Effector memory CD8-positive, alpha-beta T cell (primary cell): ENCODE results near the gene IFNG-AS1.

ENCODE experiments used
- ATAC-seq: fragments of 150-1000 bp; cut with Tn5 transposase; replicated peaks from 2 replicates; pipeline ENCODE4 v1.10.0; 2021; ENCODE audit warnings: mild to moderate bottlenecking, moderate library complexity
- DNase-seq, 3 experiments: peaks; one replicate each; pipeline ENCODE4 v3.0.0; 2021
- H3K27ac Mint-ChIP-seq, 2 donors: one replicate each; pipeline ENCODE4 v1.8.0; 2022; ENCODE audit warnings: mild to moderate bottlenecking in 2 of 2, mixed read lengths in 2 of 2, moderate library complexity in 2 of 2
- H3K27me3 Mint-ChIP-seq, 2 donors: one replicate each; pipeline ENCODE4 v1.8.0; 2022; ENCODE audit warnings: mixed read lengths in 2 of 2
- H3K36me3 Mint-ChIP-seq: one replicate; pipeline ENCODE4 v1.8.0; 2022; ENCODE audit warnings: mild to moderate bottlenecking, moderate library complexity, mixed read lengths; ENCODE audit not compliant: insufficient read depth
- H3K4me1 Mint-ChIP-seq, 2 donors: one replicate each; pipeline ENCODE4 v1.8.0; 2022; ENCODE audit warnings: low read depth in 2 of 2, mixed read lengths in 2 of 2
- H3K4me3 Mint-ChIP-seq, 2 donors: one replicate each; pipeline ENCODE4 v1.8.0; 2022; ENCODE audit warnings: mild to moderate bottlenecking in 2 of 2, mixed read lengths in 2 of 2, moderate library complexity in 2 of 2
- H3K9me3 Mint-ChIP-seq, 2 donors: one replicate each; pipeline ENCODE4 v1.8.0; 2022; ENCODE audit warnings: mixed read lengths in 2 of 2
- total RNA-seq, 9 experiments: gene quantifications; one replicate each; lab custom pipeline; 2026; lab: John Stamatoyannopoulos, UW

Gene IFNG-AS1
- total RNA-seq: 0.24 to 37.4 (median 2.9) reads per million in 9 experiments

- no peaks in the 10 kb centered on the region for H3K36me3 Mint-ChIP-seq
- H3K27ac Mint-ChIP-seq: peak within 1 kb of the TSS; percentile 84 to 88
- H3K4me1 Mint-ChIP-seq: peaks cover 30 to 54% of the 10 kb centered on the region in 2 donors
- peaks cover 0 to 10% of the 10 kb centered on the region in 2 donors for H3K9me3 Mint-ChIP-seq
- H3K27me3 Mint-ChIP-seq: peaks cover 0 to 5% of the 10 kb centered on the region in 2 donors
- ATAC-seq: peak; percentile 72
- peak within 1 kb of the TSS; percentile 80 to 87 for H3K4me3 Mint-ChIP-seq
- peak; percentile 18 to 21 (median 20) for DNase-seq
These were observed at the start of gene IFNG-AS1 for GRCh38 chr12:67989184-67989920. IFNG-AS1 (plus strand) TSS chr12:67989447.

DNA sequence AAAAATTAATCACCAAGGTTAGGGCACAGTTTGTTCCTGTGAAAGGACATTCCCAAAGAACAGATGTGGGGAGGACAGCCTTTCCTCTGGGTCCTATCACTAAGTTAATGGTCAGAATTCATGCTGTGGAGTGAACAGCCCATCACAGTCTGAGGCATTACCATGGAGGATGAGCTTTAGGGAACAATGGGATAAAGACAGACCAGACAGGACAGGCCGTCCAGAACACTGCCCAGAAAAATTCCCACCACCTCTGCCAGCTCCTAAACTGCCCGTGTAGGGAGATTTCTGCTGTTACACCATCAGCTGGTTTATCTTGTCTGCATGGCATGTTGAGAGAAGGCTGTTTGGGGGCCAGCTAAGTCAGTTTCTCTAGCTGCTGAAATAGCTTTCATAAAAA is 49.6 kb upstream of the IFNG-AS1 start:
- peaks cover 0 to 6% of the 10 kb centered on the region in 2 donors for H3K27me3 Mint-ChIP-seq
- no peak overlapping the region for H3K27ac Mint-ChIP-seq
- H3K4me3 Mint-ChIP-seq: no peak overlapping the region
- no peaks in the 10 kb centered on the region for H3K9me3 Mint-ChIP-seq
- H3K4me1 Mint-ChIP-seq: peaks cover 2 to 3% of the 10 kb centered on the region in 2 donors
- ATAC-seq (no peak), DNase-seq (no peak)
- no peaks in the 10 kb centered on the region for H3K36me3 Mint-ChIP-seq

- peaks cover 2 to 3% of the 10 kb centered on the region in 2 donors for H3K4me1 Mint-ChIP-seq
- no peak for DNase-seq
- no peaks in the 10 kb centered on the region for H3K36me3 Mint-ChIP-seq
- no peaks in the 10 kb centered on the region for H3K9me3 Mint-ChIP-seq
- no peak overlapping the region for H3K4me3 Mint-ChIP-seq
- H3K27me3 Mint-ChIP-seq: peaks cover 0 to 6% of the 10 kb centered on the region in 2 donors
- no peak overlapping the region for H3K27ac Mint-ChIP-seq
- no peak for ATAC-seq
These were observed 48.4 kb upstream of the IFNG-AS1 start for GRCh38 chr12:67940780-67941243.

- ATAC-seq: no peak
- H3K4me3 Mint-ChIP-seq: no peak overlapping the region
- H3K27ac Mint-ChIP-seq: no peak overlapping the region
- H3K9me3 Mint-ChIP-seq: no peaks in the 10 kb centered on the region
- DNase-seq: no peak
- peaks cover 2 to 3% of the 10 kb centered on the region in 2 donors for H3K4me1 Mint-ChIP-seq
- no peaks in the 10 kb centered on the region for H3K36me3 Mint-ChIP-seq
- peaks cover 6 to 15% of the 10 kb centered on the region in 2 donors for H3K27me3 Mint-ChIP-seq
These were observed 46.5 kb upstream of the IFNG-AS1 start for GRCh38 chr12:67942724-67943123.

DNA sequence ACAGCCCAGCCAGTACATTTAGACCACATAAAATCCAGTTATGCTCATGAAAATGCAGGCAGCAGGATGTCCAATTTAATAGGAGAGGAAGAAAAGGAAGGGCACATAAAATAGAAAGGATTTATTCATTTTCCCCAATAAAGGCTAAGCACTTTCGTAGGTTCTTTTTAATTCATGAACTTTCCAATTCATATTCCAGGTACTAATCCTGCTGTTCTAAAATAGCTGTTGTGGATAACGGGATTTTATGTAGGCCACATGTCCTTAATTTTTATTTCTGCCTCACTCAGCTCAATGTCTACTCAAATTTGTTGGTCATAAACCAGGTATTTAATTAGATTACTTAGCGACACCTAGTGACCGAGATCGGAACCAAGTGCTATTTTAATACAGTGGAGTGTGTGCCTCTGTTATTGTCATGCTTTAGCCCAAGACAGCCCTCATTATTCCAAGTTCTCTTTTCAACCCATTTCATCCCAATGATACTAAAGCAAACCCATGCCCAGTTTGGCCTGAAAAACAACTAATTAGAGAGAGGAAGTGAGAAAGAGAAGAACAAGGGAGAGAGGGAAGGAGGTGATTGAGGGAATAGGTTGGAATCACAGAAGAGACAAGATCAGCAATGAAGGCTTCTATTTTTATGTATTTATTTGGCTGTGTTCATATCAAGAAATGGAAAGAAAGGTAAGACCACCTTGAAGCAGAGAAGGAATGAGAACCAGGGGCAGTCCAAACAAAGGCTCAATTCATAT is 45.9 kb upstream of the IFNG-AS1 start:
- Mint-ChIP-seq H3K4me3 (no peak overlapping the region), H3K27ac (no peak overlapping the region), H3K36me3 (no peaks in the 10 kb centered on the region), H3K27me3 (peaks cover under 1 to 15% of the 10 kb centered on the region in 2 donors), H3K9me3 (no peaks in the 10 kb centered on the region), H3K4me1 (peaks cover 2 to 3% of the 10 kb centered on the region in 2 donors)
- ATAC-seq (peak; percentile 70), DNase-seq (peak; percentile 66 to 73 (median 66))

GRCh38 chr12:67944093-67944492 is 45.2 kb upstream of the IFNG-AS1 start:
- no peak for ATAC-seq
- H3K27ac Mint-ChIP-seq: no peak overlapping the region
- H3K4me3 Mint-ChIP-seq: no peak overlapping the region
- H3K9me3 Mint-ChIP-seq: no peaks in the 10 kb centered on the region
- H3K27me3 Mint-ChIP-seq: peaks cover 0 to 15% of the 10 kb centered on the region in 2 donors
- no peak for DNase-seq
- no peaks in the 10 kb centered on the region for H3K36me3 Mint-ChIP-seq
- H3K4me1 Mint-ChIP-seq: peaks cover 2 to 3% of the 10 kb centered on the region in 2 donors

- no peak overlapping the region for H3K27ac Mint-ChIP-seq
- no peak for DNase-seq
- no peaks in the 10 kb centered on the region for H3K4me1 Mint-ChIP-seq
- no peaks in the 10 kb centered on the region for H3K27me3 Mint-ChIP-seq
- H3K36me3 Mint-ChIP-seq: no peaks in the 10 kb centered on the region
- H3K4me3 Mint-ChIP-seq: no peak overlapping the region
- no peak for ATAC-seq
- no peaks in the 10 kb centered on the region for H3K9me3 Mint-ChIP-seq
These were observed 36.5 kb upstream of the IFNG-AS1 start for GRCh38 chr12:67952787-67953186.

DNA sequence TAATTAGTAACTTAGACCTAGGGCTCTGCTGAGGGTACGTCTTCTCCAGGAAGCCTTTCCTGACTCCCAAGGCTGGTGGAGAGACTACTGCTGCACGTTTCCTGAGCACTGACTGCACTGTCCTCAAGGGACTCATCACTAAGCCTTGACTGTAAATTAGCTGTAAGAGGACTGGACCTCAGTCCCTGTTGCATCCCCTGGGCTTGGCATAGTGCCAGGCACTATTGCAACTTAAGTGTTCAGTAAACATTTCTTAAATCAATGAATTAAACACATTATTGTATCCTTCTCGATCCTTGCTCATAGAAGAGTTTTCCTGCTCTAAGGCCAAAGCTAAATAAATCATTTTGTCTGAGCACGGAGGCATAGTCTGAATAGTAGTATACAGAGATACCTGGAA is 31.9 kb upstream of the IFNG-AS1 start:
- no peak for ATAC-seq
- H3K9me3 Mint-ChIP-seq: no peaks in the 10 kb centered on the region
- H3K4me3 Mint-ChIP-seq: no peak overlapping the region
- no peaks in the 10 kb centered on the region for H3K4me1 Mint-ChIP-seq
- H3K27ac Mint-ChIP-seq: no peak overlapping the region
- no peaks in the 10 kb centered on the region for H3K36me3 Mint-ChIP-seq
- no peaks in the 10 kb centered on the region for H3K27me3 Mint-ChIP-seq
- no peak for DNase-seq

DNA sequence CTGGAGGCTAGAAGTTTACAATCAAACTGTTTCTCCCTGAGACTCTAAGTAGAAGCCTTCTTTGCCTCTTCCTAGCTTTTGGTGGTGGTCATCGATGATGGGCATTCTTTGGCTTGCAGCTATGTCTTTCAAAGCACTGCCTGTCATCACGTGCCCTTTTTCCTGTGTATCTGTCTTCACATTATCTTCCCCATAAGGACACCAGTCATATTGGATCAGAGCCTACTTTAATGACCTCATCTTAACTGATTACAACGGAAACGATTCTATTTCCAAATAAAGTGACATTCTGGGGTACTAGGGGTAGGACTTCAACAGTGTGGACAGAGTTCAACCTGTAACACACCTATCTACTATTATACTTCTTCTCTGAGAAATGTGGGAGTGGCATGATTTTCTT is 31.1 kb upstream of the IFNG-AS1 start:
- Mint-ChIP-seq H3K27me3 (no peaks in the 10 kb centered on the region), H3K27ac (no peak overlapping the region), H3K9me3 (no peaks in the 10 kb centered on the region), H3K4me1 (no peaks in the 10 kb centered on the region), H3K36me3 (no peaks in the 10 kb centered on the region), H3K4me3 (no peak overlapping the region)
- DNase-seq (no peak), ATAC-seq (no peak)

DNA sequence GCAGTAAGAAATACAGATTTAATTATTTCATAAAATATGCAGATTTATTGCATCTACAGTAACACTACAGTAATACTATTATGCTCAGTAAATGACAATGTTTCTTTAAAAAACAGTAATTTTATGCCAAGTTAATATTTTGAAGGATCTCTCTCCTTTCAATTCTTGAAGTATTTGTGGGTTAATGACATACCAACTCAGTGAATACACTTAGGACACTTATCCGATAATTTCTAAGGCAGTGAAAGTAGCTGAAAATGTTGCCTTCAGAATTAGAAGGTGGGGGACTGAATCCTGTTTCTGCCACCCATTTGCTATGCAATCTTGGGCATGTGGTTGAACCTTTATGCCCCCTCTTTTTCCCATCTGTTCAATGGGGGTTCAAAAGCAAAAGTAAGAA is 24.8 kb upstream of the IFNG-AS1 start:
- ATAC-seq (no peak), DNase-seq (no peak)
- Mint-ChIP-seq H3K4me1 (no peaks in the 10 kb centered on the region), H3K4me3 (no peak overlapping the region), H3K9me3 (no peaks in the 10 kb centered on the region), H3K27me3 (no peaks in the 10 kb centered on the region), H3K36me3 (no peaks in the 10 kb centered on the region), H3K27ac (no peak overlapping the region)

DNA sequence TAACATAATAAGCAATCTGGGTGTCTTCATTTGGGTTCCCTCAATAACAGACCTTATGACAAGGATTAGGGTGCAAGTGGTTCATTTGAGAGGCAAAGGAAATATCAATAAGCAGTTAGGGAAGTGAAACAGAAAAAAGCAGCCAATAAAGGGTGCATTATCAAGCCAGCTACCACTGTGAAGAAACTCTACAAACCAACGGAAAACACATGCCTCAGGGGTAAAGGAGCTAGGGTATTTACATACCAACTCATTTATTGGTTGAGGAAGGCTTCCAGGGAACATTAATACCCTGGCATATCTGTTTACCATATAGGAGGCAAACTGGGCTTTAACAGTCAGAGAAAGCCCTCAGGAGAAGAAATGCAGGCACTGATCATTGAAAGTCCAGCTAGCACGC is 22.7 kb upstream of the IFNG-AS1 start:
- Mint-ChIP-seq H3K27ac (no peak overlapping the region), H3K4me1 (no peaks in the 10 kb centered on the region), H3K4me3 (no peak overlapping the region), H3K9me3 (no peaks in the 10 kb centered on the region), H3K36me3 (no peaks in the 10 kb centered on the region), H3K27me3 (no peaks in the 10 kb centered on the region)
- DNase-seq (no peak), ATAC-seq (no peak)

DNA sequence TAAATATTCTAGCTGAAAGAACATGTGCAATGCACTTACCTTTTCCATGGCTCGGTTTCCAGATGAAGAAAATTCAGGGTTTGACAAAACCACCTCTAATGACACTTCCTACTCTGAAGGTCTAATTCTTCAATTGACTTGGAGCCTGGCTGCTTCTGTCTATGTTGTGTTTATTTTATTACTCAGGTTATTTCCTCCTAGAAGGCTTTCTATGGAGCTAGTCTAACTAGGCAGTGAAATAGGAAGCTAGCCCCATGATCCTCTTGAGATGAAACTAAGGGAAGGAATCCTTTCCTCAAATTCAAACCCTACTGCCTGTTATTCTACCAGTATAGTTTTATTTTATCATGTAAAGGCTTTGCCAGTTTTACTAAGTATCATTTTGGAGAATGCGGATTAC is 20.9 kb upstream of the IFNG-AS1 start:
- no peak overlapping the region for H3K27ac Mint-ChIP-seq
- H3K4me3 Mint-ChIP-seq: no peak overlapping the region
- no peak for DNase-seq
- H3K27me3 Mint-ChIP-seq: no peaks in the 10 kb centered on the region
- ATAC-seq: no peak
- no peaks in the 10 kb centered on the region for H3K9me3 Mint-ChIP-seq
- no peaks in the 10 kb centered on the region for H3K36me3 Mint-ChIP-seq
- no peaks in the 10 kb centered on the region for H3K4me1 Mint-ChIP-seq

DNA sequence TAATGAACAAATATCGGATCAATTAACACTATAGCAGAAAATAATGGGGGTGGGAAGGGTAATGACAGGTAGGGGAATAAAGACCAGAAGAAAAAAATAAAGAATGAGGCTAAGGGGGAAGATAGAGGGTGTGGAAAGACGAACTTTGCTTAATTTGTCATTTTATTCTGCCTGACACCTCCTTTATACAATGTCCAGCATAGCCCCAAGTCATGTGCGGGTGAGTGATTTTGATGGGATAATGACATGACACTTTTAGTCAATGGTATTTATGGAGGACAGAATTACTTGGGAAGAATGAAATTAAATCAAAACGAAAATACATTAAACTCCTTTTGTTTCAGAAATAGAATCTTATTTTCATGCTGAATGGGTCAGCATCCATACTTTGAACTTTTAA is 20.5 kb upstream of the IFNG-AS1 start:
- no peak overlapping the region for H3K27ac Mint-ChIP-seq
- DNase-seq: no peak
- H3K27me3 Mint-ChIP-seq: no peaks in the 10 kb centered on the region
- H3K4me3 Mint-ChIP-seq: no peak overlapping the region
- H3K9me3 Mint-ChIP-seq: no peaks in the 10 kb centered on the region
- H3K36me3 Mint-ChIP-seq: no peaks in the 10 kb centered on the region
- ATAC-seq: no peak
- H3K4me1 Mint-ChIP-seq: no peaks in the 10 kb centered on the region
